ENCODE data around the gene NFE2L2. TPM values are rescaled to one million over a fixed set of nuclear protein-coding genes. Genes with fewer than 3 reads are reported as not detected.
A peak's percentile ranks its signal among the peaks of the same experiment; 100 is the strongest.

The NFE2L2 gene
- total RNA-seq, 1 experiment from 2014 or later, result 80.0 TPM

DNA sequence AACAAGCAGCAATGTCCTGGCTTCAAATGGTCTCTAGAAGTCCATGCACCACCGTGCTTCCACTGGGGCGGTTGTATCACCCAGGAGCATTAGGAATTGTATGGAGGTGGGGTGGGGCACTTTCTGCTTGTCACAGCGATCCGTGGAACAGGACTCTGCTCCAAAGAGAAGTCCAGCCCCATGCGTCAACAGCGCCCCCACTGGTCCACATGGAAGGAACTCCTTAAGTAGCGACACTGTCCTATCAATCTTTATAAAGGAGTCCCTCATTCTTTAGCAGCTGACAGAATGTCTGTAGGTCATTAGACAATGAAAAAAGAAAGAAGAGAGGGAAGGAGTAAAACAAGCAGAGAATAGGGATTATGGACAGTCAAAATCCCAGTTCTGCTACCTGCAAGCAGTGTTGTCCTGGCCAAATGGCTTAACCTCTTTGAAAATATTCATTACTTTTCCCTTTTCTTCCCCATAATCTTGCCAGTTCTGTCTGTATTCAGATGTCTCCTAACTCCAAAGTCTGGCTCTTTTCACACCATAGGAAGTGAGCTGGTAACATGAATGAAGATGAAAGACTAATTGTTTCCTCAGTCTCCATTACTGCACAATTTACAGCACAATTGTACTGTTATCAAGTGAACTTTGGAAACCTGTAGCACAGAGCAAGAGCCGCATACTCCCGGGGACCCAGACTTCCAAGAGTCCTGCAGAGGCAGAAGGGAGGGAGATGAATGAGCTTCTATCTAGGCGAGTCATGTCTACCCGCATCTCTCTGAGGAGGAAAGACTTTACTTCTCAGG is 9.9 kb downstream of the NFE2L2 start:
- TF ChIP-seq, protein P1, sequence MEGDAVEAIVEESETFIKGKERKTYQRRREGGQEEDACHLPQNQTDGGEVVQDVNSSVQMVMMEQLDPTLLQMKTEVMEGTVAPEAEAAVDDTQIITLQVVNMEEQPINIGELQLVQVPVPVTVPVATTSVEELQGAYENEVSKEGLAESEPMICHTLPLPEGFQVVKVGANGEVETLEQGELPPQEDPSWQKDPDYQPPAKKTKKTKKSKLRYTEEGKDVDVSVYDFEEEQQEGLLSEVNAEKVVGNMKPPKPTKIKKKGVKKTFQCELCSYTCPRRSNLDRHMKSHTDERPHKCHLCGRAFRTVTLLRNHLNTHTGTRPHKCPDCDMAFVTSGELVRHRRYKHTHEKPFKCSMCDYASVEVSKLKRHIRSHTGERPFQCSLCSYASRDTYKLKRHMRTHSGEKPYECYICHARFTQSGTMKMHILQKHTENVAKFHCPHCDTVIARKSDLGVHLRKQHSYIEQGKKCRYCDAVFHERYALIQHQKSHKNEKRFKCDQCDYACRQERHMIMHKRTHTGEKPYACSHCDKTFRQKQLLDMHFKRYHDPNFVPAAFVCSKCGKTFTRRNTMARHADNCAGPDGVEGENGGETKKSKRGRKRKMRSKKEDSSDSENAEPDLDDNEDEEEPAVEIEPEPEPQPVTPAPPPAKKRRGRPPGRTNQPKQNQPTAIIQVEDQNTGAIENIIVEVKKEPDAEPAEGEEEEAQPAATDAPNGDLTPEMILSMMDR (conservative IDR thresholded peaks at IDR 0.05; ENCODE audit: low read depth, low read length), result peak; percentile 66
- TF ChIP-seq EZH2 (IDR thresholded peaks at IDR 0.05; ENCODE audit: borderline replicate concordance, low read depth, low read length, poor library complexity, severe bottlenecking), result no peak
- intact Hi-C loops (cut with micrococcal nuclease; ENCODE audit: unreplicated experiment), result no loop called here
- peaks cover 11% of the 10 kb centered on the region for H3K36me3 ChIP-seq (ENCODE audit: insufficient read depth, low read length, poor library complexity, severe bottlenecking)
- no peaks in the 10 kb centered on the region for H3K27me3 ChIP-seq (replicated peaks; ENCODE audit: insufficient read depth, low read depth, low read length, poor library complexity)
- H3K9me3 ChIP-seq (ENCODE audit: low read depth, low read length, poor library complexity, severe bottlenecking), result no peaks in the 10 kb centered on the region
- H3K4me3 ChIP-seq (ENCODE audit: low read depth, low read length, poor library complexity, severe bottlenecking), result no peak overlapping the region
- ChIA-PET POLR2A (ENCODE audit: low non-redundant PET) (no interaction called here), CTCF (interaction anchor here (1.1 kb wide), 1 partner anchor 9 kb away, joined by 6 read pairs; the partner anchor contains the start of gene NFE2L2)
- peak overlapping the region; percentile 59 for H3K27ac ChIP-seq (ENCODE audit: low read depth, low read length, poor library complexity, severe bottlenecking)
- peaks cover 29% of the 10 kb centered on the region for H3K4me1 ChIP-seq (ENCODE audit: insufficient read depth, low read length, poor library complexity, severe bottlenecking)
- BruUV-seq (replicated peaks), result no TSS peak
- DNase-seq (ENCODE audit: low spot score), result peak; percentile 51

DNA sequence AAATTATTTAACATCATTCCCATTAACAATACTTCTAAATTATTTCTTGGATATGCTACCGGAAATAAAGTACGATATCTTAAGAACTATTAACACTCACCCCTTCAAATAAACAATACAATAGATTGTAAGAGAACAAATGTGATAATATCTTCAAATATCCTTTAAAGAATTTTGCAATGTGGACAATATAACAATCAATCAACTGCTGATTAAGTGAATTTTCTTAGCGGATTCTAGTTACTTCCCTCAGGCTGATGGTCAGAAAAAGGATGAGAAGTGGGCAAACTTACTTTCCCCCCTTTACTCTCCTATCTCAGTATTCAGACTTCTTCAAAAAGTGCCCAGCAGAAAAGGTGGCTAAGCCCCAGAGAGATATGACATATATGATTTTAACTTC is 10.8 kb downstream of the NFE2L2 start:
- TF ChIP-seq, protein P1 (conservative IDR thresholded peaks at IDR 0.05; ENCODE audit: low read depth, low read length), result no peak
- TF ChIP-seq EZH2 (IDR thresholded peaks at IDR 0.05; ENCODE audit: borderline replicate concordance, low read depth, low read length, poor library complexity, severe bottlenecking), result no peak
- H3K36me3 ChIP-seq (ENCODE audit: insufficient read depth, low read length, poor library complexity, severe bottlenecking), result peaks cover 6% of the 10 kb centered on the region
- H3K27me3 ChIP-seq (replicated peaks; ENCODE audit: insufficient read depth, low read depth, low read length, poor library complexity), result no peaks in the 10 kb centered on the region
- no TSS peak for BruUV-seq (replicated peaks)
- H3K27ac ChIP-seq (ENCODE audit: low read depth, low read length, poor library complexity, severe bottlenecking), result no peak overlapping the region
- H3K4me3 ChIP-seq (ENCODE audit: low read depth, low read length, poor library complexity, severe bottlenecking), result no peak overlapping the region
- intact Hi-C loops (cut with micrococcal nuclease; ENCODE audit: unreplicated experiment), result no loop called here
- H3K9me3 ChIP-seq (ENCODE audit: low read depth, low read length, poor library complexity, severe bottlenecking), result no peaks in the 10 kb centered on the region
- ChIA-PET POLR2A (ENCODE audit: low non-redundant PET) (no interaction called here), CTCF (no interaction called here)
- H3K4me1 ChIP-seq (ENCODE audit: insufficient read depth, low read length, poor library complexity, severe bottlenecking), result peaks cover 29% of the 10 kb centered on the region
- no peak for DNase-seq (ENCODE audit: low spot score)

DNA sequence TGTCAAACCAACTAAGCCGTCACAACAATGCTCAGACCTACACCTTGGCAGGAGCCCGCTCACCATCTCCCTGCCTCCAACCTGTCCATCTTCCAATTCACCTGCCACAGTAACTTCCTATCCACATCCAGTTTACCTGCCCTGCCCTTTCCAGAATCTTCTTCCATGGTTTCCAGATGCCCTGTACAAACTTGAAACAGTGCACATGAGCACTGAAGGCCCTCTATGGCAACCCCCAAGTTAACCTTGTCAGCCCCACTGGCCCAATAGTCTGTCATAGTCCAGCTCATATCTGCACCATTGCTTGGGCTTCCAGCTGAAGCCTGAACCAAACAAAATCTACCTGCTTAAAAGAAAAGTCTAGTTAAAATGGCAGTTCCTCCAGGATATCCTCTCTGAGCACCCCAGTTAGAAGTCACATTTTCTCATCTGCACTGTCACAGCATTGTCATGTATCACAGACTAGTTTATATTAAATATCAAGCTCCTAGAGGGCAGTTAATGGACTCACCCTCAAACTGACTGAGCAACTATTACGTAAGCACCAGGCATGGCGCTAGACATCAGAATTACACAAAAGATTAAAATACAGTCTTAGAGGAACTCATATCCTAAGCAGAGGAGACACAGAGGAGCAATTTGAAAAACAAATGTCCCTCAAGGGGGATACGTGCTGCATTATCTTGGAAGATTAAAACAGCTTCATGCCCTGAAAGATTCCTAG is 11.6 kb downstream of the NFE2L2 start:
- Histone ChIP-seq H3K36me3 (ENCODE audit: insufficient read depth, low read length, poor library complexity, severe bottlenecking) (peaks cover 2% of the 10 kb centered on the region), H3K27ac (ENCODE audit: low read depth, low read length, poor library complexity, severe bottlenecking) (peak overlapping the region; percentile 57), H3K4me1 (ENCODE audit: insufficient read depth, low read length, poor library complexity, severe bottlenecking) (peaks cover 29% of the 10 kb centered on the region), H3K27me3 (replicated peaks; ENCODE audit: insufficient read depth, low read depth, low read length, poor library complexity) (no peaks in the 10 kb centered on the region), H3K4me3 (ENCODE audit: low read depth, low read length, poor library complexity, severe bottlenecking) (no peak overlapping the region), H3K9me3 (ENCODE audit: low read depth, low read length, poor library complexity, severe bottlenecking) (no peaks in the 10 kb centered on the region)
- TF ChIP-seq, protein P1 (conservative IDR thresholded peaks at IDR 0.05; ENCODE audit: low read depth, low read length), result no peak
- TF ChIP-seq EZH2 (IDR thresholded peaks at IDR 0.05; ENCODE audit: borderline replicate concordance, low read depth, low read length, poor library complexity, severe bottlenecking), result no peak
- intact Hi-C loops (cut with micrococcal nuclease; ENCODE audit: unreplicated experiment), result no loop called here
- no peak for DNase-seq (ENCODE audit: low spot score)
- CTCF ChIA-PET, result no interaction called here
- BruUV-seq (replicated peaks), result no TSS peak
- POLR2A ChIA-PET (ENCODE audit: low non-redundant PET), result no interaction called here

Data from A673 (cell line).